HepG2 (cell line): ENCODE data around the gene LRR1. TPM values are rescaled to one million over a fixed set of nuclear protein-coding genes. Genes with fewer than 3 reads are reported as not detected.
A peak's percentile ranks its signal among the peaks of the same experiment; 100 is the strongest.

Source experiments
- ATF7-NPFF ChIP-seq: sonication (generic); formaldehyde crosslinking; IDR thresholded peaks from 2 replicates; pipeline ENCODE4 v1.8.1; 2023; ENCODE audit warnings: mild to moderate bottlenecking, low read depth, missing genetic modification reagents, moderate library complexity
- CENPT ChIP-seq: sonication (generic); formaldehyde crosslinking; IDR thresholded peaks from 2 replicates; pipeline ENCODE4 v1.8.0; 2022; ENCODE audit warnings: low read depth, mild to moderate bottlenecking, moderate library complexity, missing genetic modification reagents
- GATAD1 ChIP-seq: IDR thresholded peaks from 2 replicates; pipeline ENCODE4 v1.6.1; 2016; ENCODE audit warnings: missing genetic modification reagents, missing compliant biosample characterization
- HNRNPL ChIP-seq: fragments of 200-400 bp; formaldehyde crosslinking; IDR thresholded peaks from 2 replicates; pipeline ENCODE4 v1.6.1; 2017; ENCODE audit warnings: mild to moderate bottlenecking, low read depth, low read length
- TMF1 ChIP-seq: sonication (generic); formaldehyde crosslinking; IDR thresholded peaks from 2 replicates; pipeline ENCODE4 v1.8.1; 2022; ENCODE audit warnings: low read depth, missing genetic modification reagents
- ZMAT3 ChIP-seq: sonication (generic); formaldehyde crosslinking; conservative IDR thresholded peaks from 2 replicates; pipeline ENCODE4 v1.7.0; 2021; ENCODE audit warnings: missing genetic modification reagents
- ZNF337 ChIP-seq: sonication (generic); formaldehyde crosslinking; IDR thresholded peaks from 2 replicates; pipeline ENCODE4 v1.5.1; 2020; ENCODE audit warnings: missing genetic modification reagents, low read depth, mild to moderate bottlenecking, borderline replicate concordance
- ZNF441 ChIP-seq: sonication (generic); formaldehyde crosslinking; IDR thresholded peaks from 2 replicates; pipeline ENCODE4 v1.7.0; 2021; ENCODE audit warnings: missing genetic modification reagents, borderline replicate concordance
- ZNF501 ChIP-seq: sonication (generic); formaldehyde crosslinking; IDR thresholded peaks from 2 replicates; pipeline ENCODE4 v1.5.1; 2020; ENCODE audit warnings: mild to moderate bottlenecking, moderate library complexity, missing genetic modification reagents
- ZNF605 ChIP-seq: sonication (generic); formaldehyde crosslinking; IDR thresholded peaks from 2 replicates; pipeline ENCODE4 v1.8.0; 2022; ENCODE audit warnings: mild to moderate bottlenecking, missing genetic modification reagents
- ZNF703 ChIP-seq: sonication (generic); formaldehyde crosslinking; IDR thresholded peaks from 2 replicates; pipeline ENCODE4 v1.5.1; 2020; ENCODE audit warnings: missing genetic modification reagents, mild to moderate bottlenecking, moderate library complexity, borderline replicate concordance
- ZNF780A ChIP-seq: sonication (generic); formaldehyde crosslinking; IDR thresholded peaks from 2 replicates; pipeline ENCODE4 v1.8.0; 2022; ENCODE audit warnings: mild to moderate bottlenecking, missing genetic modification reagents, moderate library complexity
- ZNF879 ChIP-seq: sonication (generic); formaldehyde crosslinking; IDR thresholded peaks from 2 replicates; pipeline ENCODE4 v1.8.1; 2023; ENCODE audit warnings: missing genetic modification reagents
- polyA plus RNA-seq, 8 experiments: library from polyadenylated mRNA; depleted of rRNA in 3 of 8; stranded (reverse) in 7 of 8; unstranded in 1 of 8; fragments of >200 nt; fragmentation: Illumina TruSeq in 4 of 8; extraction: Trizol in 4 of 8; gene quantifications; 2 replicates each; pipeline versions ENCODE4 v1.2.1 to v1.2.3, GENCODE V29; 2011 to 2016; ENCODE audit warnings: low read depth in 4 of 8, missing spikeins in 1 of 8, mixed read lengths in 1 of 8; ENCODE audit not compliant: insufficient read depth in 1 of 8
- total RNA-seq, 5 experiments: library from RNA; depleted of rRNA; stranded (reverse); fragments of >200 nt; fragmentation: Illumina TruSeq; extraction: Trizol; gene quantifications; 2 replicates each; pipeline ENCODE4 v1.2.3, GENCODE V29; 2016; ENCODE audit warnings: low read depth in 1 of 5
- TF ChIP-seq, protein P1 (sequence below): sonication (generic); formaldehyde crosslinking; IDR thresholded peaks from 2 replicates; pipeline ENCODE4 v1.9.0; 2022; ENCODE audit warnings: missing genetic modification reagents, mild to moderate bottlenecking, borderline replicate concordance
- TF ChIP-seq, protein P2 (sequence below): fragments of 450-650 bp; IDR thresholded peaks from 2 replicates; pipeline ENCODE4 v1.6.1; 2016
- TF ChIP-seq, protein P3 (sequence below): sonication (generic); formaldehyde crosslinking; IDR thresholded peaks from 2 replicates; pipeline ENCODE4 v1.4.0; 2020; ENCODE audit warnings: missing genetic modification reagents, borderline replicate concordance
- TF ChIP-seq, protein P4 (sequence below): IDR thresholded peaks from 2 replicates; pipeline ENCODE4 v1.4.0; 2020; ENCODE audit warnings: mild to moderate bottlenecking, missing genetic modification reagents

Gene LRR1
- total and polyA plus RNA-seq, 2 of the 13 experiments (the other 11 are each of a cell fraction or from before 2014, with no cell fraction given) = 7.0 to 36.2 TPM

DNA sequence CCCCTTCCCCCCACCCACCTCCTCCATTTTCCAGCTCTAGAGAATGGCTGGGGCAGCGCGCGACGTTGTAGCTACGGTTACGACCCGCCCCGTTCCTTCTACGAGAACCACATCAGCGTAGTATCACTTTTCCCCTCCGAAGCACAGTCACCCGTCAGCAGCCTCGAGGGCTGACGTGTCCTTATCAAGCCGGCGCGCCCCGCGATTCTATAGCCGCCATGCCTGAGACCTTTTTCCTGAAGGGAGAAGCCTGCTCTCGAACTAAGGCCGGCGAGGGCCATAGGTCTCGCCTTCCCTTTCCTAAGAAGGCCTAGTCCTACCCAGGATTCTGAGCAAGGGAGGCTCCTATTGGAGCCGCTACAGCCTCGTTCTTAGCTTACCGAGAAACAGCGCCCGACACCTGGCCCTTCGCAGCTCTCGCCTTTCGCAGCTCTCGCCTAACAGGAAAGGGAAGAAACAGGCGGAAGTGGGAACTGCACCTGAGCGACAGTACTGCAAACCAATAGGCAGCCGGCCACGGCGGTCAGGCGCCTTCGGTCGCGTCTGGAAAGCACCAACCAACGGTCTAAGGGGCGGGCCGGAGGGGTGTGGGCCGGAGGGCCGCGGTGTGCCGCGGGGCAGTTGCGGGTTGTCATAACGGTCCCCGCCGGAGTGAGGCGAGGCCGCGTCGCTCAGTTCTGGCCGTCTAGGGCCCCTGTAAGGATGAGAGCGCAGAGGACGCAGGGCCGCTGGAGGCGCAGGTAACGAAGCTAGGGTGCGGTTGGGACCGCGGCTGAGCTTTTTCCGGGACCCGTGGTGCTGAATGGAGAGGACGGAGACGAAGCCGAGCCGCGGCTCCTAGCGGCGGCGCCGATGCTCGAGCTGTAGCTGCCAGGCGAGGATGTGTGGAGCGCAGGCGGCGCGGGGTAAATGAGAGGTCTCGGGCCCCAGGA, 21.7 kb downstream of the LRR1 start, which contains the start of the genes MGAT2 and RPL36AL (continued):
- TF ChIP-seq, protein P1, sequence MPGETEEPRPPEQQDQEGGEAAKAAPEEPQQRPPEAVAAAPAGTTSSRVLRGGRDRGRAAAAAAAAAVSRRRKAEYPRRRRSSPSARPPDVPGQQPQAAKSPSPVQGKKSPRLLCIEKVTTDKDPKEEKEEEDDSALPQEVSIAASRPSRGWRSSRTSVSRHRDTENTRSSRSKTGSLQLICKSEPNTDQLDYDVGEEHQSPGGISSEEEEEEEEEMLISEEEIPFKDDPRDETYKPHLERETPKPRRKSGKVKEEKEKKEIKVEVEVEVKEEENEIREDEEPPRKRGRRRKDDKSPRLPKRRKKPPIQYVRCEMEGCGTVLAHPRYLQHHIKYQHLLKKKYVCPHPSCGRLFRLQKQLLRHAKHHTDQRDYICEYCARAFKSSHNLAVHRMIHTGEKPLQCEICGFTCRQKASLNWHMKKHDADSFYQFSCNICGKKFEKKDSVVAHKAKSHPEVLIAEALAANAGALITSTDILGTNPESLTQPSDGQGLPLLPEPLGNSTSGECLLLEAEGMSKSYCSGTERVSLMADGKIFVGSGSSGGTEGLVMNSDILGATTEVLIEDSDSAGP = peak; percentile 53; the same call in 1 of the 2 replicates
- TF ChIP-seq ZNF605 = peak; percentile 26; the same call in 1 of the 2 replicates
- TF ChIP-seq, protein P2, sequence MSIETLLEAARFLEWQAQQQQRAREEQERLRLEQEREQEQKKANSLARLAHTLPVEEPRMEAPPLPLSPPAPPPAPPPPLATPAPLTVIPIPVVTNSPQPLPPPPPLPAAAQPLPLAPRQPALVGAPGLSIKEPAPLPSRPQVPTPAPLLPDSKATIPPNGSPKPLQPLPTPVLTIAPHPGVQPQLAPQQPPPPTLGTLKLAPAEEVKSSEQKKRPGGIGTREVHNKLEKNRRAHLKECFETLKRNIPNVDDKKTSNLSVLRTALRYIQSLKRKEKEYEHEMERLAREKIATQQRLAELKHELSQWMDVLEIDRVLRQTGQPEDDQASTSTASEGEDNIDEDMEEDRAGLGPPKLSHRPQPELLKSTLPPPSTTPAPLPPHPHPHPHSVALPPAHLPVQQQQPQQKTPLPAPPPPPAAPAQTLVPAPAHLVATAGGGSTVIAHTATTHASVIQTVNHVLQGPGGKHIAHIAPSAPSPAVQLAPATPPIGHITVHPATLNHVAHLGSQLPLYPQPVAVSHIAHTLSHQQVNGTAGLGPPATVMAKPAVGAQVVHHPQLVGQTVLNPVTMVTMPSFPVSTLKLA = peak; percentile 7; the same call in 1 of the 2 replicates
- TF ChIP-seq ZNF780A (CRISPR knock-in tag) = no peak
- peak; percentile 77; the same call in 1 of the 2 replicates for TF ChIP-seq ZNF441 (CRISPR knock-in tag)
- TF ChIP-seq, protein P3, sequence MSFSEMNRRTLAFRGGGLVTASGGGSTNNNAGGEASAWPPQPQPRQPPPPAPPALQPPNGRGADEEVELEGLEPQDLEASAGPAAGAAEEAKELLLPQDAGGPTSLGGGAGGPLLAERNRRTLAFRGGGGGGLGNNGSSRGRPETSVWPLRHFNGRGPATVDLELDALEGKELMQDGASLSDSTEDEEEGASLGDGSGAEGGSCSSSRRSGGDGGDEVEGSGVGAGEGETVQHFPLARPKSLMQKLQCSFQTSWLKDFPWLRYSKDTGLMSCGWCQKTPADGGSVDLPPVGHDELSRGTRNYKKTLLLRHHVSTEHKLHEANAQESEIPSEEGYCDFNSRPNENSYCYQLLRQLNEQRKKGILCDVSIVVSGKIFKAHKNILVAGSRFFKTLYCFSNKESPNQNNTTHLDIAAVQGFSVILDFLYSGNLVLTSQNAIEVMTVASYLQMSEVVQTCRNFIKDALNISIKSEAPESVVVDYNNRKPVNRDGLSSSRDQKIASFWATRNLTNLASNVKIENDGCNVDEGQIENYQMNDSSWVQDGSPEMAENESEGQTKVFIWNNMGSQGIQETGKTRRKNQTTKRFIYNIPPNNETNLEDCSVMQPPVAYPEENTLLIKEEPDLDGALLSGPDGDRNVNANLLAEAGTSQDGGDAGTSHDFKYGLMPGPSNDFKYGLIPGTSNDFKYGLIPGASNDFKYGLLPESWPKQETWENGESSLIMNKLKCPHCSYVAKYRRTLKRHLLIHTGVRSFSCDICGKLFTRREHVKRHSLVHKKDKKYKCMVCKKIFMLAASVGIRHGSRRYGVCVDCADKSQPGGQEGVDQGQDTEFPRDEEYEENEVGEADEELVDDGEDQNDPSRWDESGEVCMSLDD (CRISPR knock-in tag) = 0 out of 2 replicates have a peak, but pooled peaks have one; percentile 4
- TF ChIP-seq CENPT (CRISPR knock-in tag) = no peak
- TF ChIP-seq, protein P4, sequence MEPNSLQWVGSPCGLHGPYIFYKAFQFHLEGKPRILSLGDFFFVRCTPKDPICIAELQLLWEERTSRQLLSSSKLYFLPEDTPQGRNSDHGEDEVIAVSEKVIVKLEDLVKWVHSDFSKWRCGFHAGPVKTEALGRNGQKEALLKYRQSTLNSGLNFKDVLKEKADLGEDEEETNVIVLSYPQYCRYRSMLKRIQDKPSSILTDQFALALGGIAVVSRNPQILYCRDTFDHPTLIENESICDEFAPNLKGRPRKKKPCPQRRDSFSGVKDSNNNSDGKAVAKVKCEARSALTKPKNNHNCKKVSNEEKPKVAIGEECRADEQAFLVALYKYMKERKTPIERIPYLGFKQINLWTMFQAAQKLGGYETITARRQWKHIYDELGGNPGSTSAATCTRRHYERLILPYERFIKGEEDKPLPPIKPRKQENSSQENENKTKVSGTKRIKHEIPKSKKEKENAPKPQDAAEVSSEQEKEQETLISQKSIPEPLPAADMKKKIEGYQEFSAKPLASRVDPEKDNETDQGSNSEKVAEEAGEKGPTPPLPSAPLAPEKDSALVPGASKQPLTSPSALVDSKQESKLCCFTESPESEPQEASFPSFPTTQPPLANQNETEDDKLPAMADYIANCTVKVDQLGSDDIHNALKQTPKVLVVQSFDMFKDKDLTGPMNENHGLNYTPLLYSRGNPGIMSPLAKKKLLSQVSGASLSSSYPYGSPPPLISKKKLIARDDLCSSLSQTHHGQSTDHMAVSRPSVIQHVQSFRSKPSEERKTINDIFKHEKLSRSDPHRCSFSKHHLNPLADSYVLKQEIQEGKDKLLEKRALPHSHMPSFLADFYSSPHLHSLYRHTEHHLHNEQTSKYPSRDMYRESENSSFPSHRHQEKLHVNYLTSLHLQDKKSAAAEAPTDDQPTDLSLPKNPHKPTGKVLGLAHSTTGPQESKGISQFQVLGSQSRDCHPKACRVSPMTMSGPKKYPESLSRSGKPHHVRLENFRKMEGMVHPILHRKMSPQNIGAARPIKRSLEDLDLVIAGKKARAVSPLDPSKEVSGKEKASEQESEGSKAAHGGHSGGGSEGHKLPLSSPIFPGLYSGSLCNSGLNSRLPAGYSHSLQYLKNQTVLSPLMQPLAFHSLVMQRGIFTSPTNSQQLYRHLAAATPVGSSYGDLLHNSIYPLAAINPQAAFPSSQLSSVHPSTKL (CRISPR knock-in tag) = peak; percentile 50
- TF ChIP-seq ZNF703 (CRISPR knock-in tag) = peak; percentile 84; the same call in 1 of the 2 replicates
- peak; percentile 81; the same call in 1 of the 2 replicates for TF ChIP-seq TMF1 (CRISPR knock-in tag)
- TF ChIP-seq ZNF501 = peak; percentile 52
- peak; percentile 64; the same call in 1 of the 2 replicates for TF ChIP-seq ZNF337
- TF ChIP-seq GATAD1 (CRISPR knock-in tag) = peak; percentile 68; the same call in 1 of the 2 replicates
- no peak for TF ChIP-seq ZNF879 (CRISPR knock-in tag)
- TF ChIP-seq ZMAT3 (CRISPR knock-in tag) = peak; percentile 91
- TF ChIP-seq HNRNPL = 0 out of 2 replicates have a peak, but pooled peaks have one; percentile 24
- TF ChIP-seq ATF7-NPFF = peak; percentile 68; the same call in 1 of the 2 replicates
